H1 (cell line): ENCODE data around the gene ADCK2. TPM values are rescaled to one million over a fixed set of nuclear protein-coding genes. Genes with fewer than 3 reads are reported as not detected.

Experiments
- CTCF ChIA-PET: fragments of 300-600 bp; sonication (Branson Sonifier 250); formaldehyde crosslinking; loops from one replicate; lab custom pipeline; 2021; ENCODE audit not compliant: partially characterized antibody; lab: Charles Lee
- POLR2A ChIA-PET: fragments of 300-600 bp; sonication (Branson Sonifier 250); formaldehyde crosslinking; loops from one replicate; lab custom pipeline; 2021; ENCODE audit warnings: inconsistent platforms; ENCODE audit not compliant: partially characterized antibody; lab: Charles Lee
- DNase-seq, 2 experiments: peaks; one replicate each; pipeline versions ENCODE4 v3.0.0 to v3.0.0-alpha.2; 2010 to 2022; ENCODE audit warnings: low spot score in 2 of 2, low read depth in 1 of 2, mixed read lengths in 1 of 2
- FAIRE-seq: peaks from 2 replicates; lab custom pipeline; 2011; peaks lifted over from hg19 to GRCh38; lab: Jason Lieb, UNC
- H2AFZ ChIP-seq: 2 replicates; pipeline ENCODE4 v1.8.1; 2012; ENCODE audit warnings: low read length, inconsistent platforms
- H2AK5ac ChIP-seq: 2 replicates; pipeline ENCODE4 v1.6.1; 2013; ENCODE audit warnings: low read depth, low read length
- H2BK120ac ChIP-seq: replicated peaks from 2 replicates; pipeline ENCODE3; 2013; ENCODE audit warnings: low read depth, low read length, inconsistent platforms
- H2BK12ac ChIP-seq: 2 replicates; pipeline ENCODE4 v1.6.1; 2013; ENCODE audit warnings: low read depth, low read length
- H2BK15ac ChIP-seq: 2 replicates; pipeline ENCODE4 v1.6.1; 2013; ENCODE audit warnings: low read length
- H2BK20ac ChIP-seq: 2 replicates; pipeline ENCODE4 v1.6.1; 2013; ENCODE audit warnings: low read length
- H2BK5ac ChIP-seq: 2 replicates; pipeline ENCODE4 v1.6.1; 2013; ENCODE audit warnings: low read depth, low read length
- H3K14ac ChIP-seq: 2 replicates; pipeline ENCODE4 v1.6.1; 2013; ENCODE audit warnings: inconsistent platforms; ENCODE audit not compliant: insufficient read length
- H3K18ac ChIP-seq: 2 replicates; pipeline ENCODE4 v1.6.1; 2013; ENCODE audit warnings: low read length; ENCODE audit errors: extremely low read depth
- H3K23ac ChIP-seq: 2 replicates; pipeline ENCODE4 v1.6.1; 2013; ENCODE audit warnings: inconsistent platforms; ENCODE audit not compliant: insufficient read length
- H3K23me2 ChIP-seq: 2 replicates; pipeline ENCODE4 v1.6.1; 2013; ENCODE audit warnings: low read depth, low read length
- H3K27ac ChIP-seq: 2 replicates; pipeline ENCODE4 v1.6.1; 2011; ENCODE audit warnings: low read depth, low read length, inconsistent platforms
- H3K27me3 ChIP-seq, 4 experiments: replicated peaks in 1 of 4; 1 replicate in 1 of 4; 2 replicates in 3 of 4; pipeline versions ENCODE4 v1.6.1 to v1.8.1; 2011 to 2013; ENCODE audit warnings: low read length in 3 of 4, mild to moderate bottlenecking in 3 of 4, inconsistent platforms in 2 of 4, mixed read lengths in 2 of 4, moderate library complexity in 1 of 4; ENCODE audit not compliant: control insufficient read depth in 3 of 4, insufficient read depth in 3 of 4; ENCODE audit errors: extremely low read depth in 1 of 4
- H3K36me3 ChIP-seq, 4 experiments: 2 replicates each; pipeline versions ENCODE4 v1.6.1 to v1.8.1; 2011 to 2013; ENCODE audit warnings: mild to moderate bottlenecking in 4 of 4, low read length in 3 of 4, moderate library complexity in 2 of 4, control low read depth in 1 of 4, inconsistent platforms in 1 of 4; ENCODE audit not compliant: insufficient read depth in 4 of 4, control insufficient read depth in 2 of 4
- H3K4ac ChIP-seq: replicated peaks from 2 replicates; pipeline ENCODE3; 2013; ENCODE audit warnings: low read length, low read depth, mixed read lengths, inconsistent platforms; ENCODE audit not compliant: insufficient read length
- H3K4me1 ChIP-seq, 4 experiments: replicated peaks in 1 of 4; 1 replicate in 1 of 4; 2 replicates in 3 of 4; pipeline versions ENCODE4 v1.6.1 to v1.8.1; 2011 to 2013; ENCODE audit warnings: low read length in 3 of 4, inconsistent platforms in 2 of 4, mixed read lengths in 1 of 4; ENCODE audit not compliant: insufficient read depth in 4 of 4, control insufficient read depth in 3 of 4
- H3K4me2 ChIP-seq, 2 experiments: 2 replicates each; pipeline versions ENCODE4 v1.6.1 to v1.8.1; 2011 to 2013; ENCODE audit warnings: low read depth in 2 of 2, low read length in 2 of 2, control low read depth in 1 of 2, inconsistent platforms in 1 of 2, mild to moderate bottlenecking in 1 of 2; ENCODE audit not compliant: insufficient read depth in 1 of 2
- H3K4me3 ChIP-seq, 4 experiments: fragments of 200-600, 300-600 bp in 1 of 4; sonication (generic), shearing (Covaris generic), sonication (Bioruptor Twin) in 1 of 4; 2 replicates each; pipeline versions ENCODE4 v1.5.1 to v1.8.1; 2011 to 2016; ENCODE audit warnings: low read length in 4 of 4, low read depth in 3 of 4, control low read depth in 2 of 4, inconsistent platforms in 2 of 4, mild to moderate bottlenecking in 2 of 4, mixed read lengths in 1 of 4, moderate library complexity in 1 of 4; ENCODE audit not compliant: insufficient read depth in 2 of 4; ENCODE audit errors: extremely low read depth in 1 of 4
- H3K56ac ChIP-seq: replicated peaks from 2 replicates; pipeline ENCODE3; 2013; ENCODE audit warnings: low read depth, mild to moderate bottlenecking, mixed read lengths, low read length, inconsistent platforms; ENCODE audit not compliant: insufficient read length
- H3K79me1 ChIP-seq: 2 replicates; pipeline ENCODE4 v1.6.1; 2013; ENCODE audit warnings: low read depth, low read length, control low read depth
- H3K79me2 ChIP-seq, 2 experiments: 2 replicates each; pipeline versions ENCODE4 v1.6.1 to v1.8.1; 2012 to 2013; ENCODE audit warnings: low read length in 2 of 2, mild to moderate bottlenecking in 2 of 2, inconsistent platforms in 1 of 2; ENCODE audit not compliant: insufficient read depth in 2 of 2, control insufficient read depth in 1 of 2
- H3K9ac ChIP-seq, 4 experiments: replicated peaks in 1 of 4; 1 replicate in 1 of 4; 2 replicates in 3 of 4; pipeline versions ENCODE4 v1.6.1 to v1.8.1; 2011 to 2013; ENCODE audit warnings: low read depth in 3 of 4, low read length in 3 of 4, control low read depth in 2 of 4, mild to moderate bottlenecking in 2 of 4, moderate library complexity in 2 of 4, inconsistent platforms in 1 of 4; ENCODE audit errors: extremely low read depth in 1 of 4
- H3K9me3 ChIP-seq, 2 experiments: 2 replicates each; pipeline versions ENCODE4 v1.6.1 to v1.8.1; 2012 to 2013; ENCODE audit warnings: mild to moderate bottlenecking in 2 of 2, moderate library complexity in 2 of 2, control low read depth in 1 of 2, inconsistent platforms in 1 of 2, low read depth in 1 of 2, low read length in 1 of 2, mixed read lengths in 1 of 2; ENCODE audit not compliant: insufficient read depth in 2 of 2
- H4K20me1 ChIP-seq, 2 experiments: replicated peaks in 1 of 2; 2 replicates each; pipeline versions ENCODE3 to v1.8.1; 2011 to 2013; ENCODE audit warnings: inconsistent platforms in 2 of 2, low read length in 2 of 2, mild to moderate bottlenecking in 1 of 2; ENCODE audit not compliant: insufficient read depth in 2 of 2, control insufficient read depth in 1 of 2
- H4K5ac ChIP-seq: 2 replicates; pipeline ENCODE4 v1.6.1; 2013; ENCODE audit warnings: low read length, low read depth, mixed read lengths, inconsistent platforms; ENCODE audit not compliant: insufficient read length
- H4K8ac ChIP-seq: 2 replicates; pipeline ENCODE4 v1.8.0; 2013; ENCODE audit warnings: mild to moderate bottlenecking, moderate library complexity, low read length, inconsistent platforms; ENCODE audit not compliant: insufficient read depth; ENCODE audit errors: extremely low read depth
- H4K91ac ChIP-seq: replicated peaks from 2 replicates; pipeline ENCODE3; 2013; ENCODE audit warnings: low read length, mixed read lengths, inconsistent platforms; ENCODE audit not compliant: insufficient read length
- CTCF ChIP-seq, 3 experiments: IDR thresholded peaks; 1 replicate in 2 of 3; 2 replicates in 1 of 3; pipeline versions ENCODE4 v1.5.1 to v1.6.1; 2011; ENCODE audit warnings: low read length in 3 of 3, mild to moderate bottlenecking in 3 of 3, inconsistent platforms in 2 of 3, low read depth in 1 of 3, moderate library complexity in 1 of 3; ENCODE audit not compliant: insufficient read depth in 1 of 3; ENCODE audit errors: control extremely low read depth in 1 of 3
- WGBS, 2 experiments: shearing (Covaris generic) in 1 of 2; methylation state at CpG; one replicate each; pipeline versions ENCODE4 v1.1.6 to v1.1.7; 2013 to 2015; ENCODE audit warnings: low lambda C conversion rate in 2 of 2, mixed read lengths in 2 of 2, inconsistent platforms in 1 of 2, low coverage in 1 of 2, missing lambda C conversion rate in 1 of 2; ENCODE audit not compliant: insufficient replicate concordance in 2 of 2, insufficient coverage in 1 of 2, insufficient read length in 1 of 2; ENCODE audit errors: extremely low coverage in 1 of 2, missing lambda C conversion rate in 1 of 2; 5-methylcytosine and 5-hydroxymethylcytosine counted together
- polyA plus RNA-seq, 7 experiments: library from polyadenylated mRNA; depleted of rRNA in 3 of 7; stranded (reverse) in 5 of 7; unstranded in 2 of 7; fragments of >200 nt in 5 of 7; fragments of 200-250 nt in 2 of 7; gene quantifications; 1 replicate in 5 of 7; 2 replicates in 1 of 7; 4 replicates in 1 of 7; pipeline versions ENCODE4 v1.2.1 to v1.2.3, GENCODE V29; 2011 to 2013; ENCODE audit warnings: missing spikeins in 2 of 7, mixed read lengths in 2 of 7
- total RNA-seq: library from RNA; stranded (reverse); fragmentation: NEBNext Ultra II Directional; extraction: Animal tissue kit (Norgen Biotek cat#: 25700); gene quantifications from 2 replicates; pipeline ENCODE4 v1.2.1, GENCODE V29; 2021
- TF ChIP-seq, protein P1 (sequence below): IDR thresholded peaks from 2 replicates; pipeline ENCODE4 v1.6.1; 2012; ENCODE audit warnings: inconsistent platforms

Gene ADCK2
- total and polyA plus RNA-seq, 2 of the 8 experiments (the other 6 are each of a cell fraction or from before 2014, with no cell fraction given) = 6.9 to 11.7 TPM

GRCh38 chr7:140637400-140637799 is 35.3 kb upstream of the ADCK2 start:
- no peak overlapping the region for H2AFZ ChIP-seq
- DNase-seq (no peak), FAIRE-seq (no peak)

More at GRCh38 chr7:140637400-140637799, 35.3 kb upstream of the ADCK2 start:
- POLR2A ChIA-PET = interaction anchor here (1.3 kb wide), 1 partner anchor 9 kb away, joined by 3 read pairs; no protein-coding TSS in a partner anchor
- Histone ChIP-seq H4K5ac (no peak overlapping the region), H2BK5ac (no peak overlapping the region), H3K14ac (no peak overlapping the region), H3K27me3 (peaks cover 0 to 25% (median 14%) of the 10 kb centered on the region in 4 experiments; a peak in 5 of 7 replicates)
- TF ChIP-seq CTCF (IDR thresholded peaks at IDR 0.05; ENCODE audit: control extremely low read depth in 1 of 3, insufficient read depth in 1 of 3, low read depth in 1 of 3, low read length in 3 of 3) = no peak
- TF ChIP-seq, protein P1, sequence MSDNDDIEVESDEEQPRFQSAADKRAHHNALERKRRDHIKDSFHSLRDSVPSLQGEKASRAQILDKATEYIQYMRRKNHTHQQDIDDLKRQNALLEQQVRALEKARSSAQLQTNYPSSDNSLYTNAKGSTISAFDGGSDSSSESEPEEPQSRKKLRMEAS = no peak
- TF ChIP-seq, all 59 proteins: peak for 0
- peaks cover 12 to 27% (median 19%) of the 10 kb centered on the region in 4 experiments for H3K4me1 ChIP-seq
- H2BK15ac ChIP-seq = no peak overlapping the region
- no peak overlapping the region for H3K18ac ChIP-seq
- H4K91ac ChIP-seq = no peak overlapping the region
- no peak overlapping the region for H3K4ac ChIP-seq
- no peak overlapping the region for H3K9ac ChIP-seq
- H2BK12ac ChIP-seq = no peak overlapping the region
- 0 out of 4 replicates have a peak, but pooled peaks cover 0 to 2% of the 10 kb centered on the region in 2 experiments for H3K79me2 ChIP-seq
- CTCF ChIA-PET = interaction anchor here (0.6 to 19.9 kb wide), 7 partner anchors 9 to 166 kb away, joined by 3 to 322 read pairs (median 3); no protein-coding TSS in a partner anchor
- H3K4me2 ChIP-seq = no peak overlapping the region
- no peak overlapping the region for H3K27ac ChIP-seq
- H4K8ac ChIP-seq = no peak overlapping the region
- H3K23me2 ChIP-seq = peaks cover 12% of the 10 kb centered on the region
- H3K56ac ChIP-seq = no peak overlapping the region
- H3K23ac ChIP-seq = no peak overlapping the region
- no peaks in the 10 kb centered on the region for H3K9me3 ChIP-seq
- H3K4me3 ChIP-seq = no peak overlapping the region
- peak overlapping the region; percentile 5; the same call in 1 of the 2 replicates for H2AK5ac ChIP-seq
- 68% methylated on average over 3 of the region's 3 CpGs; no CpG with 5 or more reads in 1 of the 2 experiments for WGBS, 2 experiments
- H3K79me1 ChIP-seq = peaks cover 2% of the 10 kb centered on the region; the same call in 1 of the 2 replicates
- 0 out of 2 replicates have a peak overlapping the region, but pooled peaks have one; percentile 34 for H2BK20ac ChIP-seq
- no peaks in the 10 kb centered on the region for H4K20me1 ChIP-seq
- H3K36me3 ChIP-seq = no peaks in the 10 kb centered on the region
- no peak overlapping the region for H2BK120ac ChIP-seq
